Natural killer cell (primary cell): ENCODE measurements around the gene COL25A1. TPM values are rescaled to one million over a fixed set of nuclear protein-coding genes. Genes with fewer than 3 reads are reported as not detected.
"Not testable (repeated sequence)": the region's sequence is repeated elsewhere in the genome, so short reads cannot be mapped to it uniquely, and the experiment has no call there.

Experiments used
- ATAC-seq, 3 donors: fragments of 150-1000 bp in 2 of 3; fragments of 200-7000 bp in 1 of 3; cut with Tn5 transposase; 1 replicate in 1 of 3; 2 replicates in 2 of 3; pipeline ENCODE4 v1.10.0; 2021; ENCODE audit warnings: mild to moderate bottlenecking in 2 of 3, moderate library complexity in 2 of 3
- DNase-seq, 2 donors: peaks; one replicate each; pipeline versions ENCODE4 v3.0.0 to v3.0.0-alpha.2; 2013 to 2021; ENCODE audit warnings: mixed read lengths in 1 of 2
- H3K27ac ChIP-seq: one replicate; pipeline ENCODE4 v1.5.1; 2013; ENCODE audit warnings: mild to moderate bottlenecking, low read length
- H3K27me3 ChIP-seq: one replicate; pipeline ENCODE4 v1.6.1; 2013; ENCODE audit warnings: low read length; ENCODE audit not compliant: control insufficient read depth, insufficient read depth
- H3K36me3 ChIP-seq: one replicate; pipeline ENCODE4 v1.6.1; 2013; ENCODE audit warnings: low read length; ENCODE audit not compliant: control insufficient read depth, insufficient read depth
- H3K4me1 ChIP-seq: one replicate; pipeline ENCODE4 v1.6.1; 2013; ENCODE audit warnings: low read length; ENCODE audit not compliant: control insufficient read depth, insufficient read depth
- H3K4me3 ChIP-seq: one replicate; pipeline ENCODE4 v1.5.1; 2013; ENCODE audit warnings: low read length
- H3K9me3 ChIP-seq: one replicate; pipeline ENCODE4 v1.6.1; 2013; ENCODE audit warnings: low read length; ENCODE audit not compliant: control insufficient read depth, insufficient read depth
- H3K27ac Mint-ChIP-seq, 2 donors: one replicate each; pipeline ENCODE4 v1.8.0; 2022; ENCODE audit warnings: mild to moderate bottlenecking in 2 of 2, mixed read lengths in 2 of 2, moderate library complexity in 1 of 2
- H3K27me3 Mint-ChIP-seq, 2 donors: one replicate each; pipeline ENCODE4 v1.8.0; 2022; ENCODE audit warnings: low read depth in 2 of 2, mixed read lengths in 2 of 2
- H3K36me3 Mint-ChIP-seq: one replicate; pipeline ENCODE4 v1.8.0; 2022; ENCODE audit warnings: mixed read lengths
- H3K4me1 Mint-ChIP-seq, 2 donors: one replicate each; pipeline ENCODE4 v1.8.0; 2022; ENCODE audit warnings: mixed read lengths in 2 of 2
- H3K4me3 Mint-ChIP-seq: one replicate; pipeline ENCODE4 v1.8.0; 2022; ENCODE audit warnings: mild to moderate bottlenecking, moderate library complexity, mixed read lengths
- H3K9me3 Mint-ChIP-seq, 2 donors: one replicate each; pipeline ENCODE4 v1.8.0; 2022; ENCODE audit warnings: mixed read lengths in 2 of 2
- CTCF ChIP-seq: fragments of 200-600 bp; IDR thresholded peaks from one replicate; pipeline ENCODE4 v1.8.0; 2022; ENCODE audit warnings: antibody characterized with exemption
- WGBS: methylation state at CpG from one replicate; pipeline ENCODE4 v1.1.7; 2013; ENCODE audit warnings: missing lambda C conversion rate; ENCODE audit not compliant: insufficient coverage; 5-methylcytosine and 5-hydroxymethylcytosine counted together
- intact Hi-C: fragments of 100-400 bp; cut with micrococcal nuclease; formaldehyde crosslinking; loops from one replicate; pipeline ENCODE4 v1.14.2; 2022
- total RNA-seq, 4 donors: library from RNA; stranded (reverse); fragments of 120-200 nt in 1 of 4; gene quantifications; one replicate each; pipeline versions ENCODE4 v1.2.3 to v1.2.4, GENCODE V29; 2013 to 2022

COL25A1 gene
- total RNA-seq, 3 donors from 2014 or later (not counting 1 experiment from before 2014, with no cell fraction given), result 0.08 TPM; not detected in 2

GRCh38 chr4:108941904-108942430 lies 360.5 kb downstream of the COL25A1 start:
- ATAC-seq (no peak), DNase-seq (no peak)
- Histone ChIP-seq H3K4me1 (no peaks in the 10 kb centered on the region), H3K9me3 (no peaks in the 10 kb centered on the region), H3K27ac (no peak overlapping the region), H3K27me3 (no peaks in the 10 kb centered on the region), H3K36me3 (no peaks in the 10 kb centered on the region), H3K4me3 (no peak overlapping the region)
- 83% methylated on average over 7 of the region's 7 CpGs for WGBS
- Mint-ChIP-seq H3K9me3 (peaks cover 0 to 2% of the 10 kb centered on the region in 2 donors), H3K4me1 (no peaks in the 10 kb centered on the region), H3K4me3 (no peak overlapping the region), H3K36me3 (no peaks in the 10 kb centered on the region), H3K27ac (no peak overlapping the region), H3K27me3 (no peaks in the 10 kb centered on the region)
- intact Hi-C loops, result no loop called here
- TF ChIP-seq CTCF, result no peak

DNA sequence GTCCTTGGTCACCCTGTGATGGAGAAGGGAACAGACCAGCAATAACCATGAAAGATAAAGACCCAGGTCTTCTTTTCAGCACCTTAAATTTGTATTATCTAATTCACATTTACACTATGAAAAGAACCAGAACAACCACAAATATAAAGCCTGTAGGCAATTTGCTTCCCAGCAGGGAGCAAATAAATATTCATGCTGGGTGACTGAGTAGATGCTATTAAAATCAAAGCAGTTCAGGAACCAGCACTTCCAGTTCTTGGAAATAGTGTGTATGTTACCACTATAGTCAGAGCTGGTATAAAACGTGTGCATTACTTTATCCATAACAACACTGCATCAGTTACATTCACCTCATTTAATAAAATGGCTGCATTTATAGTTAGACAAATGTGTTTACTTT lies 361.8 kb downstream of the COL25A1 start:
- H3K27ac Mint-ChIP-seq, result no peak overlapping the region
- WGBS, result no CpG with 5 or more reads among the region's 1 CpG
- no peak for ATAC-seq

DNA sequence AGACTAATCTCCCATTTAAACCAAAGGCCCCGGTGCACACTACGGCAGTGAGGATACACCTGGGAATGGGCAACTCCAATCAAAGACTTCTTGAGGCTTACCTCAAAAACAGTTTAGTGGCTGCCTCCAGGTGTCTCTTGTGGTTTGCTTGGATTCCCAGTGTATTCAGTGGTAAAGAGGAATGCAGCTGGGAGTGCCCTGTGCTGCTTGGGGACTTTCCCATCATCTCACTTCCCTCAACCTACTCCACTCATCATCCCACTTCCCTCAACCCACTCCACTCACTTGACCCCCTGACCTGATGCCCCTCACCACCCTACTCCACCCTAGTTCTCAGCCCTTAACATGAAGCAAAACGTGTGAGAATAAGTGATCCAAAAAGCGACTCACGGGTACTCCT lies 362.3 kb downstream of the COL25A1 start:
- Mint-ChIP-seq H3K4me3 (no peak overlapping the region), H3K27ac (no peak overlapping the region), H3K4me1 (no peaks in the 10 kb centered on the region), H3K27me3 (no peaks in the 10 kb centered on the region), H3K9me3 (no peaks in the 10 kb centered on the region), H3K36me3 (no peaks in the 10 kb centered on the region)
- no peak for DNase-seq
- TF ChIP-seq CTCF, result no peak
- Histone ChIP-seq H3K4me3 (no peak overlapping the region), H3K9me3 (no peaks in the 10 kb centered on the region), H3K36me3 (no peaks in the 10 kb centered on the region), H3K27me3 (no peaks in the 10 kb centered on the region), H3K4me1 (no peaks in the 10 kb centered on the region), H3K27ac (no peak overlapping the region)
- intact Hi-C loops, result no loop called here
- ATAC-seq, result no peak
- 63% methylated on average over 5 of the region's 5 CpGs for WGBS

More for the DNA sequence above, 361.8 kb downstream of the COL25A1 start:
- intact Hi-C loops, result no loop called here
- no peak overlapping the region for H3K4me3 Mint-ChIP-seq
- TF ChIP-seq CTCF, result no peak
- Histone ChIP-seq H3K36me3 (no peaks in the 10 kb centered on the region), H3K9me3 (no peaks in the 10 kb centered on the region), H3K4me1 (no peaks in the 10 kb centered on the region), H3K27ac (no peak overlapping the region), H3K4me3 (no peak overlapping the region), H3K27me3 (no peaks in the 10 kb centered on the region)
- no peaks in the 10 kb centered on the region for H3K4me1 Mint-ChIP-seq
- no peaks in the 10 kb centered on the region for H3K27me3 Mint-ChIP-seq
- H3K36me3 Mint-ChIP-seq, result no peaks in the 10 kb centered on the region
- DNase-seq, result no peak
- no peaks in the 10 kb centered on the region for H3K9me3 Mint-ChIP-seq

DNA sequence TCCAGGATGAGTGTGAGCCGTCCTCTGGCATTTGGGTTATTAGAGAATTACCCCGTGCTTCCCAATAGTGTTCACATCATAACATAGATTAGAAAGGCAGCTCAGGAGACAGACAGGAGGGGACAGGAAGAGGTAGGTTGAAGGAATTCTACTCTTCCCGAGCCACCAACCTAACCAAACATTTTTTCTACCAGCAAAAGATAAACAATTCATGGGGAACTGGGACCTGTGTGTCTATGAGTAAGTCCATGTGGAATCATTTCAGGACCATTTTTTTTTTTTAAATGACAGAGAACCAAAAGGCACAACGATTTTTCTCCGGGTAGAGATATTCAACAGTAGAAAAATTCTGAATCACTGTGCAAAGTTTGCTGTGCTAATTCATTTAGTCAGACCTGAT lies 365.4 kb downstream of the COL25A1 start:
- WGBS, result 88% methylated on average over 2 of the region's 5 CpGs
- intact Hi-C loops, result no loop called here
- no peak overlapping the region for H3K27ac ChIP-seq
- no peak overlapping the region for H3K4me3 Mint-ChIP-seq
- TF ChIP-seq CTCF, result no peak
- H3K27ac Mint-ChIP-seq, result no peak overlapping the region
- no peaks in the 10 kb centered on the region for H3K4me1 Mint-ChIP-seq
- ATAC-seq (no peak), DNase-seq (no peak)
- no peaks in the 10 kb centered on the region for H3K27me3 ChIP-seq
- no peaks in the 10 kb centered on the region for H3K4me1 ChIP-seq
- no peaks in the 10 kb centered on the region for H3K36me3 Mint-ChIP-seq
- H3K9me3 Mint-ChIP-seq, result no peaks in the 10 kb centered on the region
- no peaks in the 10 kb centered on the region for H3K9me3 ChIP-seq
- no peaks in the 10 kb centered on the region for H3K27me3 Mint-ChIP-seq
- no peak overlapping the region for H3K4me3 ChIP-seq
- no peaks in the 10 kb centered on the region for H3K36me3 ChIP-seq

DNA sequence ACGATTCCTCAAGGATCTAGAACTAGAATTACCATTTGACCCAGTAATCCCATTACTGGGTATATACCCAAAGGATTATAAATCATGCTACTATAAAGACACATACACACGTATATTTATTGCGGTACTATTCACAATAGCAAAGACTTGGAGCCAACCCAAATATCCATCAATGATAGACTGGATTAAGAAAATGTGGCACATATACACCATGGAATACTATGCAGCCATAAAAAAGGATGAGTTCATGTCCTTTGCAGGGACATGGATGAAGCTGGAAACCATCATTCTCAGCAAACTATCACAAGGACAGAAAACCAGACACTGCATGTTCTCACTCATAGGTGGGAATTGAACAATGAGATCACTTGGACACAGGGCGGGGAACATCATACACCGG lies 368.5 kb downstream of the COL25A1 start:
- H3K36me3 Mint-ChIP-seq, H3K4me3 Mint-ChIP-seq, H3K9me3 Mint-ChIP-seq, DNase-seq, ATAC-seq, H3K4me3 ChIP-seq, H3K27ac Mint-ChIP-seq, H3K27me3 ChIP-seq, H3K27ac ChIP-seq, H3K36me3 ChIP-seq, H3K4me1 Mint-ChIP-seq, H3K27me3 Mint-ChIP-seq, H3K9me3 ChIP-seq, intact Hi-C loops, H3K4me1 ChIP-seq: not testable (repeated sequence)
- WGBS, result 90% methylated on average over 2 of the region's 5 CpGs
